Amygdala (tissue), 56 donors: ENCODE data around the gene TMEM132E.

Source experiments
- DNase-seq, 56 donors: peaks; one replicate each; lab custom pipeline; 2025; lab: John Stamatoyannopoulos, UW

TMEM132E gene

DNA sequence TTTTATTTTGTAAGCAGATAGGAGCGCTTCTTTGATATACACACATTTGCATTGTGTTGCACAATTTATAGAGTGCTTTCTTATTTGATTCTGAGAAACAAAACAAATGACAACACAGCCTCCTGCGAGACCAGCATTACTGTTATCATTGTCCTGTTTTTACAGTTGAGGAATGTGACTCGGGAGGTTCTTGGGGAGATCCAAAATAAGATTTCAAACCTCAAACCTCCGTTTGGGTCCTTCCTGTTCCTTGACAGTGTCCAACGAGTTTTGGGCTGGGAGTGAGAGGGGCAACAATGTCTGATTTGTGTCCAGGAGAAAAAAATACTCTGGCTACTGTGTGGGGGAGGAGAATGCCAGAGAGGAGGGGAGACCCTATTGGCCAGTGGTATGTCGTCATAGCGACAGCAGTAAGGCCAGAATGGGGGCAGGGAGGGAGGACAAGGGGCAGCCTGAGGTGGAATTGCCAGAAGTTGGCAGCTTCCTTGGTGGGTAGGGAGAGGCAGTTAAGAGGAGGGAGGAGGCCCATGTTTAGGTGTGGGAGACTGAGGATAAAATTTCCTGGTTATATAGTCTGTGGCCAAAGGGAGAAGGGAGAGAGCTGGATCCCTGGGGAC lies 45.5 kb downstream of the TMEM132E start:
- DNase-seq: no peak

DNA sequence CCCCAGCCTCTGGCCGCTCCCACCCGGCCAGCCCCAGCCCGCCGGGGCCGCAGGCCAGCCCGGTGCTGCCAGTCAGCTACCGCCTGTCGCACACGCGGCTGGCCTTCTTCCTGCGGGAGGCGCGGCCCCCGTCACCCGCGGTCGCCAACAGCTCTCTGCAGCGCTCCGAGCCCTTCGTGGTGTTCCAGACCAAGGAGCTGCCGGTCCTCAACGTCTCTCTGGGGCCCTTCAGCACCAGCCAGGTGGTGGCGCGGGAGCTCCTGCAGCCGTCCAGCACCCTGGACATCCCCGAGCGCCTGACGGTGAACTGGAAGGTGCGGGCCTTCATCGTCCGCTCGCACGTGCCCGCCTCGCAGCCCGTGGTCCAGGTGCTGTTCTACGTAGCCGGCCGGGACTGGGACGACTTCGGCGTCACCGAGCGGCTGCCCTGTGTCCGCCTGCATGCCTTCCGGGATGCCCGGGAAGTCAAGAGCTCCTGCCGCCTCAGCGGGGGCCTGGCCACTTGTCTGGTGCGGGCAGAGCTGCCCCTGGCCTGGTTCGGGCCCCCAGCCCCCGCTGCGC lies 46.8 kb downstream of the TMEM132E start:
- no peak for DNase-seq

DNA sequence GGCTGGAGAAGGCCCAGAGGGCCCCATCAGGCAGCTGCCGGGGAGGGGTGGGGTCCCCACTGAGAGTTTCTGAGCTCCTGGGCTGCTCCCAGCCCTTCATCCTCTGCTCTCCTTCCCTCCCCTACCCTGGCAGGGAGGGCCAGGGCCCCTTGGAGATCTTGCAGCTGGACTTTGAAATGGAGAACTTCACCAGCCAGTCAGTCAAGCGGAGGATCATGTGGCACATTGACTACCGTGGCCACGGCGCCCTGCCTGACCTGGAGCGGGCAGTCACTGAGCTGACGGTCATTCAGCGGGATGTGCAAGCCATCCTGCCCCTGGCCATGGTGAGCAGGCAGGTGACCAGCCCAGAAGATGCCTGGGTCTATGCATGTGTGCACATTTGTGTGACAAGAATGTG lies 49.5 kb downstream of the TMEM132E start:
- DNase-seq: no peak

DNA sequence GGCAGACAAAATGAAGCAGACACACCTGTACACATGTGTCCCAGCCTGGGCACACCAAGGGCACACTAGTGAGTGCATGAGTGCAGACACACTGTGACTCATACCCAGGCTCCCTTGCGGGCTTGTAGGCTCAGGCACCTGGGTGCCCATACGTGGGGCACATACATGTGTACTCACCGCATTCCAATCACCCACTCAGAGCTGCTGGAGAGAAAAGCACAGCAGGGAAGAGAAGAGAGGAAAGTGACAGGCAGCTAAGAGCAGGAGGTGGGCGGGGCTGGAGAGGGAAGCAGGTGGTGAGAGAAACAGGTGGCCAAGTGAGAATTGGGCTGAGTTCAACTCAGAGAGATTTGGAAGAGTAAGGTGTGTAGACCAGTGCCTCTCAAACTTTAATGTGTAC lies 54.0 kb downstream of the TMEM132E start:
- DNase-seq: peak in 4 of 56 donors; percentile 9 to 44 (median 15)

DNA sequence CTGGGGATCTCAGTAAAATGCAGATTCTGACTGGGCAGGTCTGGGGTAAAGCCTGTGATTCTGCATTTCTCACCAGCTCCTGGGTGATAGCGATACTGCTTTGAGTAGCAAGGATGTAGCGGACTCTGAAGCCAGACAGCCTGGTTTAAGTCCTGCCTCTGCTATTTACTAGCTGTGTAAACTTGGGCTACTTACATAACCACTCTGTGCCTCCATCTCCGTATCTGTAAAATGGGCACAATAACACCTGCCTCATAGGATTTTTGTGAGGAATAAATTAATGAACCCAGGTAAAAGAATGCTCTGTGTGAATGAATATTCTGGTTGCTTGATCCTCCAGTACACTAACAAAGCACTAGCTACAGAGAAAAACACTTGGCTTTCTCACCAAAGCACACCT lies 54.4 kb downstream of the TMEM132E start:
- DNase-seq: no peak

DNA sequence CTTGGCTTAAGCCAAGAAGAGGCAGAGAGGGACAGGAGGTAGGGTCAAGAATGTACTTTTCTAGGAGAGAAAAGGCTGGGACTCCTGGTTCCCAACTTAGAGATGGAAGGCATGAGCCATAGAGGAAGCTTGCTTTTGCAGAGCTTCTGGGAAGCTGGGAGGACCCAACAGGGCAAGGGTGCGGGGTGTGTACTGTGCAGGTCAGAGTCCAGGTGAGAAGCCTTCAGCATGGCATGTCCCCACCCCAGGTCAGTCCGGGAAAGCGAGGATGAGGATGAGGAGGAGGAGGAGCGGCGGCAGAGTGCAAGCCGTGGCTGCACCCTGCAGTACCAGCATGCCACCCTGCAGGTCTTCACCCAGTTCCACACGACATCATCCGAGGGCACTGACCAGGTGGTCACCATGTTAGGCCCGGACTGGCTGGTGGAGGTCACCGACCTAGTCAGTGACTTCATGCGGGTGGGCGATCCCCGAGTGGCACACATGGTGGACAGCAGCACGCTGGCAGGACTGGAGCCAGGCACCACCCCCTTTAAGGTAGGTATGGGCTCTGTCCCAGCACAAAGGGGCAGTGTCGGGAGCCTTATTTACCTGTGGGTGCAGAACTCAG lies 55.3 kb downstream of the TMEM132E start:
- no peak for DNase-seq

DNA sequence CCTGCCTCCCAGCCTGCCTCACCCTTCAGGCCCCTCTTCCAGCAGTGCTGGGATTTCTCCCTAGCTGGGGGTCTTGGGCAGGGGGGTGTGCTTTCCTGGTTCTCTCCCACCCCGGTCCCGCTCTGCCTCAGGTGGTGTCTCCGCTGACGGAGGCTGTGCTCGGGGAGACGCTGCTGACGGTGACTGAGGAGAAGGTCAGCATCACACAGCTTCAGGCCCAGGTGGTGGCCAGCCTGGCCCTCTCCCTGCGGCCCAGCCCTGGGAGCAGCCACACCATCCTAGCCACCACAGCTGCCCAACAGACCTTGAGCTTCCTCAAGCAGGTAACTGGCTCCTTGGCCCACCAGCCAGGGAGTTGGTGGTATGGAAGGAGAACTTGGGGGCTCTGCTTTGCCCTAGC lies 56.5 kb downstream of the TMEM132E start:
- DNase-seq: no peak

DNA sequence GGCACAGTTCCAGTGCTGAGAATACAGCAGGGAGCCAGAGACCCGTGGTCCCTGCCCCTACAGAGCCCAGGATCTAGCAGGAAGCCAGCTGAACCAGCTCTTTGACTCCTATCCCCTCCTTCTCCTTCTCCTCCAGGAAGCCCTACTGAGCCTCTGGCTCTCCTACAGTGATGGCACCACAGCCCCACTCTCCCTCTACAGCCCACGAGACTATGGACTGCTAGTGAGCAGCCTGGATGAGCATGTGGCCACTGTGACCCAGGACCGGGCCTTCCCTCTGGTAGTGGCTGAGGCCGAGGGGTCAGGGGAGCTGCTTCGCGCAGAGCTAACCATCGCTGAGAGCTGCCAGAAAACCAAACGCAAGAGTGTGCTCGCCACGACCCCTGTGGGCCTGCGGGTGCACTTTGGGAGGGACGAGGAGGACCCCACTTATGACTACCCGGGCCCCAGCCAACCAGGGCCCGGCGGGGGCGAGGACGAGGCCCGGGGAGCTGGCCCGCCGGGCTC lies 57.7 kb downstream of the TMEM132E start:
- no peak for DNase-seq

DNA sequence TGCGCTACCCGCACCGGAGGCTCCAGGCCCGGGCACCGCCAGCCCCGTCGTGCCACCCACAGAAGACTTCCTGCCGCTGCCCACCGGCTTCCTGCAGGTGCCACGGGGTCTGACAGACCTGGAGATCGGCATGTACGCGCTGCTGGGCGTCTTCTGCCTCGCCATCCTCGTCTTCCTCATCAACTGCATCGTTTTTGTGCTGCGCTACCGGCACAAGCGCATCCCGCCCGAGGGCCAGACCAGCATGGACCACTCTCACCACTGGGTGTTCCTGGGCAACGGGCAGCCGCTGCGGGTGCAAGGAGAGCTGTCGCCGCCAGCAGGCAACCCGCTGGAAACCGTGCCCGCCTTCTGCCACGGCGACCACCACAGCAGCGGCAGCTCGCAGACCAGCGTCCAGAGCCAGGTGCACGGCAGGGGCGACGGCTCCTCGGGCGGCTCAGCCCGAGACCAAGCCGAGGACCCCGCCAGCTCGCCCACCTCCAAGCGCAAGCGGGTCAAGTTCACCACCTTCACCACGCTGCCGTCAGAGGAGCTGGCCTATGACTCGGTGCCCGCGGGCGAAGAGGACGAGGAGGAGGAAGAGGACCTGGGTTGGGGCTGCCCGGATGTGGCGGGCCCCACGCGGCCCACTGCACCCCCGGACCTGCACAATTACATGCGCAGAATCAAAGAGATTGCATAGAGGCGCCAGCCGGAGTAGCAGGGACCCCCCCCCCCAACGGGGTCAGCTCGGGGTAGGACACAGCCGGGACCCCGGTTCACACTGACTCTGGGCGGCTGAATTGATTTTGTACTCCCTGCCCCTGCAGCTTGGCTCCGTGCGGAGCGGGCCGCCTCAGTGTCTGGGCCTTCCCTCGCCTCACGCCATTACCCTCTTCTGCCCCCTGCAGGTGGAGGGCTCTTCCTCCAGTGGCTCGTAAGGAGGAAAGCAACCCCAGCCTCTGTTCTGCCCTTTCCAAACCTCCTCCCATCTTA lies 58.5 kb downstream of the TMEM132E start:
- DNase-seq: peak in 48 of 56 donors; percentile 6 to 75 (median 40)

DNA sequence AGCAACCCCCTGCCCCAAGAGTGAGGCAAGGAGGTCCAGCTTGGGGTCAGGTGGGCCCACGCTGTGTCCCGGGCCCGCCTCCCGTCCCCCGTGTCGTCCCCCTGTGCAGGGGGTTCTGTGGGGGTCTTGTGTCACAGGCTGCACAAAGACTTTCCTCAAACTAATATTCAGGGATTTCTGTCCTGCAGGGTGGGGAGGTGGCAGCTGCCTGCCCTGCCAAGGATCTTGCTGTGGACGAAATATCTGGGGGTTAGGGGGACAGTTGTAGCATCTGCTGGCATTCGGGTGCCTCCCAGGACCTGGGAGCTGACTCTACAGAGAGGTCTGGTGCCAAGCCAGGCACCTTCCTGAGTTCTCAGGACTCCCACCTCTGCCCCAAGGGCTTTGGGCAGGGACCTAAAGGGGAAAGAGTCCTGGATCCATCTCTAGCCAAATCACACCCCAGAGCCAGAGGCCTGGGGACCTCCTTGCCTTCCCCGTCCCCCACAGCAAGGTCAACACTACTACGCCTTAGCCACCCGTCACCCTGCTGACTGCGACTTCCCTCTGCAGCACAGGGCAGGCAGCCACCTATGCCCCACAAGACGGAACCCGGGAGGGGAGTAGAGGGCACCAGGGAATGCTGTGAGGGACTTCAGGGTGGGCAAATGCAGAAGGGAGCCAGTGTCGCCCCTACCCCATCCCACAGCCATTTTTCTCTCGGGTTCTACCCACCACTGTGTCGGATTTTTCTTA lies 59.3 kb downstream of the TMEM132E start:
- no peak for DNase-seq

DNA sequence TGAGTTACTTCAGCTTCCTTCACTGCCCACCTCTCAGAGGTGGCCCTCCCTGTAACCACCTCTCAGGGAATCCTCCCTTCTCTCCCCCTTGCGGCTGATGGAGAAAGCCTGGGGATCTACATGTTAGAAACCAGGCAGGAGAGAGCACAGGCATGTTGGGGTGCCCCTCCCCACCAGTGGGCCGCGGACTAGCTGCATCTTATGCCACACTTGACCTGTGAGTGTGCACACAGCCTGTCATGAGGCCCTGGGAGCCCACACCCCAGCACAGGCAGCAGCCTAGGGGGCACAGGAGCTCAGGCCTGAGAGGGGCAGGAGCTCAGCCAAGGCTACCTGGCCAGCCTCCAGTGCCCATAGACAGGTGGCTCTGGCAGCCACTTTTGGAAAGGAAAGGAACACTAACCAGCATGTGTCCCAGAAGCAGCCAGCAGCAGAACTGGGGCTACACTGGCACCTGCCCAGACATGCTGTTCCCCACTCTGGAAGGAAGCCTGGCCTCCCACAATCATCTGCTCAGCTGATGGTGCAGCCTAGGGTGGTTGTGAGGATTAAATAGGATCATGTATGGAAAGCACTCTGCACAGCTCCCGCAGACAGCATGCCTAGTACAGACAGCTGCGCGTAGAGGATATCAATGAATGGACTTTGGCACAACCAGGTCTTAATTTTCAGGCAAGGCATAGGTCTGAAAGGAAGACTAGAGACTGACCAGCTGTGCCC lies 60.5 kb downstream of the TMEM132E start:
- DNase-seq: peak in 24 of 56 donors; percentile 9 to 58 (median 26)

DNA sequence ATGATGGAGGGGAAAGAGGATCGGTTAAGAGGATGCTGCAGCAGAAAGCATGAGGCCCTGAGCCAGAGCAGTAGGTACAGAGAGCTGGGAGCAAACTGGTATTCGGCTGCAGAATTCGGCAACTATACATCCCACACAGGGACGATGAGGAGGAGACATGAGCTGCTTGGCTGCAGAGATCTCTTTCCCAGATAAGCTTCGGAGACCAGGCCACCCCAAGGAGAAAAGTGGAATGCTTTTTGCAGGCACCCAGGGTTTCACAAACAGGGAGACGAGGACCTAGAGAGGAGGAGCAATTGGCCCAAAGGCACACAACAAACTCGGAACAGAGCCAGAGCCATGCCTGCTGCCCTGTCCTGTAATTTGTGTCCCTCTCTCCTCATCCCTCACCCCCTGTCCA lies 62.0 kb downstream of the TMEM132E start:
- DNase-seq: no peak

DNA sequence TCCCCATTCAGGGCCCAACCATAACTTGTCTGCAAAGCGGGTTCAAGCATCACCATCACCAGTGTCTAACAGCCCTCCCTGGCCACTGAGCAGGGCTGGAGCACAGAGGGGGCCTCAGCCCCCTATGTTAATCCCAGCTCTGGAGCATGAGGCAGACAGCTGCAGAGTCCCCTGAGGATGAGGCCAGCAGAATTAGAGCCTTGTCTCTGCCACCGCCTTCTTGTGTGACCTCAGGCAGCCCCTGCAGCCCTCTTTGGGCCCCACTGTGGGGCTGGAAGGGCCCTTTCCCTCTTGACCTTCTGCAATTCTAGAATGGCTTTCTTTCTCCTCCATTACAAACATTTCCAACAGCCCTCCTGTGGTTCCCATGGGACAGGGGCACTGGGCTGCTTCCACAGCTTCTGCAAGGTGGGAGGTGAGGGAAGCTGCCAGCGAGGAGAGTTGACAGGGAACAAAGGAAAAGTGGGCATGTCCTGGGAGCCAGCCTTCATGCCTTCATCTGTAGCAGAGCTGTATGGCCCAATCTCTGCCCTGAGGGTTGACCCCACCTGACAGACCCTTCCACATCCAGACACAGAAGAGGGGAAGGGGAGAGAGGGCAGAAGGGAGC lies 65.7 kb downstream of the TMEM132E start:
- DNase-seq: no peak

DNA sequence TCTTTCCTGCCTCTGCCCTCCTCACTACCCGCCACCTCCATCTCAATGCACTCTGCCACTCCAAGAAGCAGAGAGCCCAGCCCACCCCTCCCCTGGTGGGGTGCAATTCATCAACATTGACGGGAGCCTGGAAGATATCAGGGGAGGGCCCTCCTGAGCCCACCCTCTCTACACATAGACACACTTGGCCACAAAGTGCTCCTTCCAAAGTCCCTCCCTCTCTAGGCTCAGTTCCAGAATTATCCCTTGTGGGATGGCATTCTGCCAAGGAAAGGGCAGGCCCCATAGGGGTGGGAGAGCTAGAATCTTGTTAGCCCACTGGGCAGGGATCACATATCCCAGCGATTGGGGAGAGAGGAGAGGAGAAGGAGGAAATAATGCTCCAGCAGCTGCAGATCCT lies 66.2 kb downstream of the TMEM132E start:
- no peak for DNase-seq

DNA sequence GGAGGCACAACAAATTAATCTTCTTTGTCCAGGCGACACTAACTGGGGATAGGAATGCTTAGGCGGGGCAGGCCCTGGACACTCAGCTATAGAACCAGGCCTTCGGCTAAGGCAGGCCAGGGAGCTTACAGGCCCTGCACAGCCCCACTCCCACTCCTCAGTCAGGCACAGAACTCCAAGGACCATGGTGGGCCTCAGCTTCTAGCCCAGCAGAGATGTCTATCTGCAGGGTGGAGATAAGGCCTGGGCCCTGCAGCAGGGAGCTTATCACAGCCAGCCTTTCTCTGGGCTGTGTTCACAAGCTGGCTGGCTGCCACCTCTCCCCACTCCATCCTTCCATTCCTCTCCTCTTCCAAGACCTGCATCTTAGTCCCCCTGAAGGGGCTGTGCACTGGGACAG lies 68.1 kb downstream of the TMEM132E start:
- no peak for DNase-seq

DNA sequence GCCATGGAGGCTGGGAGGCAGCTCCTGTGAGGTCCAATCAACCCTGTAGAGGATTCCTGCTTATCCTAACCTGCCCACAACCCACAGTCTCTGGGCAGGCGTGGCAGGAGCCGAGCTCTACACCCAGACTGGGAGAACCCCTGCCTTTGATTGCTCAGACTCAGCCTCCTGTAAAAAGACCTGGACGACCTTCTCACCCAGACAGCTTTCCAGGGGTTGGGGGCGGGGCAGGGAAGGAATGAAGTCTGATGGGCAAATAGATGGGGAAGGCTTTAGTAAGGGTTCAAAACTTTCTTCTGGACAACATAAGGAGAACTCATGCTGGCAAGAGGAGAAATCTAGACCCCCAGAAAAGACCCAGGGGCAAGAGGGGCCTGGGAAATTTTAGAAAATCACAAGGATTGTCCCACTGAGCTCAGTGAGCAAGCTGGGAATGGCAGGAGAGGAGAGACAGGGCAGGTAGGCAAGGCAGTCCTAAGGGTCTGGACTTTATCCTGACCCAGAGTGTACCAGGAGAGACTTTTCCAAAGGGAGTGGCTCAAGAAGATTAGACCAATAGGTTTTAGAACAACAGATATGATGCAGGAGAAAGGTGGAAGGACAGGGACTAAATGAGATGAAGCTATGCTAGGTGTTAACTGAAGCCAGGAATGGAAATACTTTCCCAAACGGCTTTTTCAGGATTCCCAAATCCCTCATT lies 70.8 kb downstream of the TMEM132E start:
- DNase-seq: no peak

DNA sequence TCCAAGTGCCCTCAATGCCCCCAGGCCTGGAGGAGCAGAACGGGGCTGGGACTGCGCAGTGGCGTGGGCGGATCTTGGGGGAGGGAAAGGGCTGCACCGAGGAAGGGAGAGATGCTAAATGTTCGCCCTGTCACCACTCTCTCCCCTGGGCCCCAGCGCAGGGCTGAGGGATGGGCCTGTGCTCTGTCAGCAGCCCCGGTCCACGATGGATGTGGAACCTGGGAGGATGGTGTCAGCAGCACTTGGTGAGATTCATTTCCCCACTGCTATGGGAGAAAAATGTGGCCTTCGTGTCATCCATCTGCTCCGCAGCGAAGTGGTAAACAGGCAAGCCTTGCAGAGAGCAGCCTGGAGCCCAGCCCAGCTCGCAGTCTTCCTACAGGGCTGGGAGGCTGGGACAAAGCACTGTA lies 72.0 kb downstream of the TMEM132E start:
- no peak for DNase-seq

DNA sequence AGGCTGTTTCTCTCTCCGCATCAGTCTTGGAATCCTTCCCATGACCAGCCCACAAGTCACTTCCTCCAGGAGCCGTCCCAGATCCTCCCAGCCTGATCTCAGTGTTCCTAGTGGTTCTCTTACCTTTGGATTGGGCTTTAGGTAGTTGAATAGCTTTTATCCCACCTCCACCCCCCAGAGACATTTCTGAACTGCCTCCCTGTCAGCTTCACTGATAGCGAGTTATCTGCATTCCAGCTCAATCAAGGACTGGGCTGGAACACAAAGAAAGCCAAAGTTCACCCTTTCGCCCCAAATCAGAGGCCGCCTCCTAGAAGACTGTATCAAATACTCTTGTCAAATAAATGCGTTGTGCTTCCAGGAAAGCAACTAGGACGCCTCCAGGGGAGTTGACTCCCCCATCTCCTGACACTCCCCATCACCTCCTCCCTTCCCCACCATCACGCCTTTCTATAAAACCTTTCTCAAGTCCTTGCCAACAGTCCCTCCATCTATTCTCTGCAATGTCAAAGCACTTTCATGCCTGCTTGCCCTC lies 72.7 kb downstream of the TMEM132E start:
- no peak for DNase-seq
